H1 (cell line): Measurements from ENCODE around the gene BNIP1.

Experiments used
- CTCF ChIP-seq, 3 experiments: IDR thresholded peaks; 1 replicate in 2 of 3; 2 replicates in 1 of 3; pipeline versions ENCODE4 v1.5.1 to v1.6.1; 2011; ENCODE audit warnings: low read length in 3 of 3, mild to moderate bottlenecking in 3 of 3, inconsistent platforms in 2 of 3, low read depth in 1 of 3, moderate library complexity in 1 of 3; ENCODE audit not compliant: insufficient read depth in 1 of 3; ENCODE audit errors: control extremely low read depth in 1 of 3
- EGR1 ChIP-seq: IDR thresholded peaks from 2 replicates; pipeline ENCODE4 v1.6.1; 2011; ENCODE audit warnings: low read depth, low read length, borderline replicate concordance
- EZH2 ChIP-seq: fragments of 200-600 bp; sonication (generic); IDR thresholded peaks from 2 replicates; pipeline ENCODE4 v1.7.1; 2012; ENCODE audit warnings: low read depth, mild to moderate bottlenecking, moderate library complexity, low read length, inconsistent platforms; ENCODE audit not compliant: severe bottlenecking
- HDAC2 ChIP-seq, 2 experiments: fragments of 300-600 bp in 1 of 2; sonication (generic) in 1 of 2; IDR thresholded peaks; 2 replicates each; pipeline ENCODE4 v1.6.1; 2011 to 2012; ENCODE audit warnings: low read depth in 2 of 2, low read length in 2 of 2, mild to moderate bottlenecking in 2 of 2, moderate library complexity in 2 of 2, borderline replicate concordance in 1 of 2, inconsistent platforms in 1 of 2
- KDM1A ChIP-seq: fragments of 200-600, 300-600 bp; sonication (generic); IDR thresholded peaks from 2 replicates; pipeline ENCODE4 v1.7.1; 2016; ENCODE audit warnings: mild to moderate bottlenecking, low read length, borderline replicate concordance
- POLR2A ChIP-seq, 2 experiments: IDR thresholded peaks; 1 replicate in 1 of 2; 2 replicates in 1 of 2; pipeline ENCODE4 v1.6.1; 2011; ENCODE audit warnings: low read depth in 2 of 2, low read length in 2 of 2, mild to moderate bottlenecking in 2 of 2; ENCODE audit errors: control extremely low read depth in 1 of 2
- POLR2AphosphoS5 ChIP-seq: IDR thresholded peaks from 2 replicates; pipeline ENCODE4 v1.6.1; 2011; ENCODE audit warnings: low read depth, low read length
- RFX5 ChIP-seq: IDR thresholded peaks from 2 replicates; pipeline ENCODE4 v1.6.1; 2011; ENCODE audit warnings: low read depth, low read length, improper control_type of control experiment, borderline replicate concordance
- SUZ12 ChIP-seq: fragments of 200-600 bp; sonication (generic); IDR thresholded peaks from 2 replicates; pipeline ENCODE4 v1.6.1; 2012; ENCODE audit warnings: mild to moderate bottlenecking, inconsistent platforms, low read length, moderate library complexity, mixed read lengths
- TAF7 ChIP-seq: optimal IDR thresholded peaks from 2 replicates; pipeline ENCODE3; 2011; ENCODE audit warnings: low read depth, mild to moderate bottlenecking, inconsistent platforms, low read length, moderate library complexity, borderline replicate concordance

DNA sequence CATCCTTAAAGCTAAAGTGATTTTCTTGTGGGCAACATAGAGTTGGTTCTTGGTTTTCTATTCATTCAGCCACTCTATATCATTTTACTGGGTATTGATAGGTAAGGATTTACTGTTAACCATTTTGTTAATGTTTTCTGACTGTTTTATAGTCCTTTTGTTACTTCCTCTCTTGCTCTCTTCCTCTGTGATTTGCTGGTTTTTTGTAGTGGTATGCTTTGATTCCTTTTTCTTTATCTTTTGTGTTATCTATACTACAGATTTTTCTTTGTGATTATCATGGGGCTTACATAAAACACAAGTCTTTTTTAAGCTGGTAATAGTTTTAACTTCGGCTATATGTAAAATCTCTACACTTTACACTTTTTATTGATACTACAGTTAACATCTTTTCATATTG, 44.9 kb upstream of the BNIP1 start:
- no peak for TF ChIP-seq TAF7
- no peak for TF ChIP-seq HDAC2 (IDR thresholded peaks at IDR 0.05; ENCODE audit: borderline replicate concordance in 1 of 2, low read depth in 2 of 2, low read length in 2 of 2)
- TF ChIP-seq KDM1A: no peak
- TF ChIP-seq POLR2A (IDR thresholded peaks at IDR 0.05; ENCODE audit: control extremely low read depth in 1 of 2, low read depth in 2 of 2, low read length in 2 of 2): no peak
- no peak for TF ChIP-seq EZH2
- TF ChIP-seq RFX5: no peak
- TF ChIP-seq CTCF (IDR thresholded peaks at IDR 0.05; ENCODE audit: control extremely low read depth in 1 of 3, insufficient read depth in 1 of 3, low read depth in 1 of 3, low read length in 3 of 3): no peak
- no peak for TF ChIP-seq EGR1
- no peak for TF ChIP-seq SUZ12
- TF ChIP-seq POLR2AphosphoS5: no peak
